PFSK-1 (cell line): ENCODE measurements around the gene PARN.

Experiments
- POLR2AphosphoS5 ChIP-seq: IDR thresholded peaks from 2 replicates; pipeline ENCODE4 v1.6.1; 2012; ENCODE audit warnings: low read depth, mild to moderate bottlenecking, control low read depth, low read length, moderate library complexity
- SIN3A ChIP-seq: IDR thresholded peaks from 2 replicates; pipeline ENCODE4 v1.6.1; 2012; ENCODE audit warnings: mild to moderate bottlenecking, low read length, moderate library complexity, borderline replicate concordance; ENCODE audit not compliant: insufficient read depth
- TAF1 ChIP-seq: IDR thresholded peaks from 2 replicates; pipeline ENCODE4 v1.6.1; 2012; ENCODE audit warnings: low read length, control low read depth, borderline replicate concordance; ENCODE audit not compliant: insufficient read depth
- TF ChIP-seq, protein P1 (sequence below), 2 experiments: IDR thresholded peaks; 2 replicates each; pipeline versions ENCODE4 v1.6.1 to v1.8.0; 2011 to 2012; ENCODE audit warnings: low read depth in 2 of 2, low read length in 2 of 2, control low read depth in 1 of 2, inconsistent platforms in 1 of 2, mild to moderate bottlenecking in 1 of 2, moderate library complexity in 1 of 2; ENCODE audit not compliant: insufficient read depth in 1 of 2

DNA sequence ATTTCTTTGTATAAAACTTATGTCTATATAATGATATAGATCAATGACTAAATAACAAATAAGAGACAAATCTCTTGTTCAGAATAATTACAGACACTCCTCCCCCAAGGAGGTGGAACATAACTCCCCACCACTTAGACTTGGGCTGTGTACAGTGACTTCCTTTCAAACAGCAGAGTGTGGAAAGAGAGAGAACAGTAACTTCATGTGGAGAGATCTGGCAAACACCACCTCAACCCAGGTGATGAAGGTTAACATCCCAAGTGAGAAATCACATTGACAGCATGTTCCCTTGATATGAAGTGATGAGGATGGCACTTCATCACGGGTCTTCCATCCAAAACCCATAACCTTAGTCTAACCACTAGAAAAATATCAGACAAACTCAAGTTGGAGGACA is 169.3 kb downstream of the PARN start:
- TF ChIP-seq SIN3A (no peak), TAF1 (no peak), POLR2AphosphoS5 (no peak)
- TF ChIP-seq, protein P1, sequence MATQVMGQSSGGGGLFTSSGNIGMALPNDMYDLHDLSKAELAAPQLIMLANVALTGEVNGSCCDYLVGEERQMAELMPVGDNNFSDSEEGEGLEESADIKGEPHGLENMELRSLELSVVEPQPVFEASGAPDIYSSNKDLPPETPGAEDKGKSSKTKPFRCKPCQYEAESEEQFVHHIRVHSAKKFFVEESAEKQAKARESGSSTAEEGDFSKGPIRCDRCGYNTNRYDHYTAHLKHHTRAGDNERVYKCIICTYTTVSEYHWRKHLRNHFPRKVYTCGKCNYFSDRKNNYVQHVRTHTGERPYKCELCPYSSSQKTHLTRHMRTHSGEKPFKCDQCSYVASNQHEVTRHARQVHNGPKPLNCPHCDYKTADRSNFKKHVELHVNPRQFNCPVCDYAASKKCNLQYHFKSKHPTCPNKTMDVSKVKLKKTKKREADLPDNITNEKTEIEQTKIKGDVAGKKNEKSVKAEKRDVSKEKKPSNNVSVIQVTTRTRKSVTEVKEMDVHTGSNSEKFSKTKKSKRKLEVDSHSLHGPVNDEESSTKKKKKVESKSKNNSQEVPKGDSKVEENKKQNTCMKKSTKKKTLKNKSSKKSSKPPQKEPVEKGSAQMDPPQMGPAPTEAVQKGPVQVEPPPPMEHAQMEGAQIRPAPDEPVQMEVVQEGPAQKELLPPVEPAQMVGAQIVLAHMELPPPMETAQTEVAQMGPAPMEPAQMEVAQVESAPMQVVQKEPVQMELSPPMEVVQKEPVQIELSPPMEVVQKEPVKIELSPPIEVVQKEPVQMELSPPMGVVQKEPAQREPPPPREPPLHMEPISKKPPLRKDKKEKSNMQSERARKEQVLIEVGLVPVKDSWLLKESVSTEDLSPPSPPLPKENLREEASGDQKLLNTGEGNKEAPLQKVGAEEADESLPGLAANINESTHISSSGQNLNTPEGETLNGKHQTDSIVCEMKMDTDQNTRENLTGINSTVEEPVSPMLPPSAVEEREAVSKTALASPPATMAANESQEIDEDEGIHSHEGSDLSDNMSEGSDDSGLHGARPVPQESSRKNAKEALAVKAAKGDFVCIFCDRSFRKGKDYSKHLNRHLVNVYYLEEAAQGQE (IDR thresholded peaks at IDR 0.05; ENCODE audit: insufficient read depth in 1 of 2, low read depth in 2 of 2, low read length in 2 of 2), result no peak
